Loucy (cell line): ENCODE data around the gene INTS13.

Experiments used
- H2AFZ ChIP-seq: fragments of 200-600 bp; sonication (generic); 2 replicates; pipeline ENCODE4 v1.6.0; 2016; ENCODE audit warnings: antibody characterized with exemption, mild to moderate bottlenecking, low read length, moderate library complexity
- H3F3A ChIP-seq: fragments of 200-600 bp; 2 replicates; pipeline ENCODE4 v1.6.0; 2016; ENCODE audit warnings: antibody characterized with exemption, low read depth, mild to moderate bottlenecking
- H3K27me3 ChIP-seq: fragments of 200-600 bp; sonication (generic); 2 replicates; pipeline ENCODE4 v1.6.1; 2014; ENCODE audit warnings: low read length, mild to moderate bottlenecking; ENCODE audit not compliant: insufficient read depth, poor library complexity, severe bottlenecking
- H3K36me3 ChIP-seq: fragments of 200-600 bp; sonication (generic); 2 replicates; pipeline ENCODE4 v1.6.1; 2016; ENCODE audit warnings: low read length; ENCODE audit not compliant: insufficient read depth
- H3K4me1 ChIP-seq: fragments of 200-600 bp; sonication (generic); 2 replicates; pipeline ENCODE4 v1.5.1; 2014; ENCODE audit warnings: low read length, mild to moderate bottlenecking; ENCODE audit not compliant: insufficient read depth, poor library complexity, severe bottlenecking
- H3K4me2 ChIP-seq: fragments of 200-600 bp; sonication (generic); 2 replicates; pipeline ENCODE4 v1.6.0; 2014; ENCODE audit warnings: antibody characterized with exemption, low read length, low read depth, mild to moderate bottlenecking; ENCODE audit not compliant: poor library complexity, severe bottlenecking
- H3K4me3 ChIP-seq: fragments of 200-600 bp; sonication (generic); 2 replicates; pipeline ENCODE4 v1.5.1; 2014; ENCODE audit warnings: low read length, mild to moderate bottlenecking, mixed read lengths; ENCODE audit not compliant: poor library complexity, severe bottlenecking
- H3K79me2 ChIP-seq: fragments of 200-600 bp; sonication (generic); 2 replicates; pipeline ENCODE4 v1.6.1; 2014; ENCODE audit warnings: low read length; ENCODE audit not compliant: insufficient read depth
- H3K9ac ChIP-seq: fragments of 200-600 bp; sonication (generic); 2 replicates; pipeline ENCODE4 v1.6.0; 2014; ENCODE audit warnings: mild to moderate bottlenecking, low read depth, low read length, moderate library complexity; ENCODE audit not compliant: poor library complexity, severe bottlenecking
- H3K9me2 ChIP-seq: fragments of 200-600 bp; sonication (generic); replicated peaks from 2 replicates; pipeline ENCODE4 v1.6.1; 2016; ENCODE audit warnings: low read depth, low read length, mixed read lengths
- H3K9me3 ChIP-seq: fragments of 200-600 bp; sonication (generic); 2 replicates; pipeline ENCODE4 v1.6.1; 2014; ENCODE audit warnings: mild to moderate bottlenecking, antibody characterized with exemption, low read length, low read depth; ENCODE audit not compliant: insufficient read depth
- H4K20me1 ChIP-seq: fragments of 200-600 bp; sonication (generic); 2 replicates; pipeline ENCODE4 v1.6.0; 2014; ENCODE audit warnings: antibody characterized with exemption, low read length, mild to moderate bottlenecking; ENCODE audit not compliant: insufficient read depth, poor library complexity, severe bottlenecking
- CTCF ChIP-seq: fragments of 200-600 bp; sonication (generic); conservative IDR thresholded peaks from 2 replicates; pipeline ENCODE4 v1.5.1; 2014; ENCODE audit warnings: mild to moderate bottlenecking, antibody characterized with exemption, low read length
- EZH2phosphoT487 ChIP-seq: fragments of 200-600 bp; IDR thresholded peaks from 2 replicates; pipeline ENCODE4 v1.6.1; 2018; ENCODE audit warnings: antibody characterized with exemption, mild to moderate bottlenecking, moderate library complexity, borderline replicate concordance

Gene INTS13

GRCh38 chr12:26941215-26941594 is 3.4 kb upstream of the INTS13 start:
- Histone ChIP-seq H4K20me1 (peaks cover 58% of the 10 kb centered on the region), H3K9ac (peak overlapping the region; percentile 91), H3K27me3 (no peaks in the 10 kb centered on the region), H3K36me3 (no peaks in the 10 kb centered on the region), H3K4me3 (peak overlapping the region; percentile 83), H2AFZ (no peak overlapping the region), H3K4me1 (peaks cover 65% of the 10 kb centered on the region), H3K9me3 (no peaks in the 10 kb centered on the region), H3K9me2 (no peaks in the 10 kb centered on the region), H3K79me2 (peaks cover 95% of the 10 kb centered on the region), H3F3A (peaks cover 6% of the 10 kb centered on the region; the same call in 1 of the 2 replicates), H3K4me2 (peak overlapping the region; percentile 87)
- TF ChIP-seq CTCF: no peak
- TF ChIP-seq EZH2phosphoT487: no peak

- Histone ChIP-seq H3K79me2 (peaks cover 95% of the 10 kb centered on the region), H3F3A (peaks cover 6% of the 10 kb centered on the region; the same call in 1 of the 2 replicates), H3K4me2 (peak overlapping the region; percentile 87), H2AFZ (no peak overlapping the region), H3K36me3 (no peaks in the 10 kb centered on the region), H3K9me2 (no peaks in the 10 kb centered on the region), H3K9ac (peak overlapping the region; percentile 91), H3K4me1 (peaks cover 69% of the 10 kb centered on the region), H4K20me1 (peaks cover 63% of the 10 kb centered on the region), H3K27me3 (no peaks in the 10 kb centered on the region), H3K9me3 (no peaks in the 10 kb centered on the region), H3K4me3 (peak overlapping the region; percentile 83)
- TF ChIP-seq EZH2phosphoT487: no peak
- TF ChIP-seq CTCF: no peak
Observed at GRCh38 chr12:26940516-26941214, 2.9 kb upstream of the INTS13 start.

- peaks cover 71% of the 10 kb centered on the region for H3K4me1 ChIP-seq
- peaks cover 69% of the 10 kb centered on the region for H4K20me1 ChIP-seq
Observed at GRCh38 chr12:26939953-26940352, 2.2 kb upstream of the INTS13 start.

More at GRCh38 chr12:26939953-26940352, 2.2 kb upstream of the INTS13 start:
- peak overlapping the region; percentile 87 for H3K4me2 ChIP-seq
- H3K9ac ChIP-seq: peak overlapping the region; percentile 91
- H3K9me3 ChIP-seq: no peaks in the 10 kb centered on the region
- no peak overlapping the region for H2AFZ ChIP-seq
- H3K36me3 ChIP-seq: no peaks in the 10 kb centered on the region
- H3F3A ChIP-seq: peaks cover 6% of the 10 kb centered on the region; the same call in 1 of the 2 replicates
- H3K79me2 ChIP-seq: peaks cover 95% of the 10 kb centered on the region
- TF ChIP-seq CTCF (no peak), EZH2phosphoT487 (no peak)
- no peaks in the 10 kb centered on the region for H3K27me3 ChIP-seq
- no peaks in the 10 kb centered on the region for H3K9me2 ChIP-seq
- peak overlapping the region; percentile 83 for H3K4me3 ChIP-seq
